Hippocampal formation (tissue), 2 donors: ENCODE data around the gene KCNAB2.

Experiments used
- DNase-seq, 2 donors: peaks; one replicate each; lab custom pipeline; 2025; lab: John Stamatoyannopoulos, UW

Gene KCNAB2

DNA sequence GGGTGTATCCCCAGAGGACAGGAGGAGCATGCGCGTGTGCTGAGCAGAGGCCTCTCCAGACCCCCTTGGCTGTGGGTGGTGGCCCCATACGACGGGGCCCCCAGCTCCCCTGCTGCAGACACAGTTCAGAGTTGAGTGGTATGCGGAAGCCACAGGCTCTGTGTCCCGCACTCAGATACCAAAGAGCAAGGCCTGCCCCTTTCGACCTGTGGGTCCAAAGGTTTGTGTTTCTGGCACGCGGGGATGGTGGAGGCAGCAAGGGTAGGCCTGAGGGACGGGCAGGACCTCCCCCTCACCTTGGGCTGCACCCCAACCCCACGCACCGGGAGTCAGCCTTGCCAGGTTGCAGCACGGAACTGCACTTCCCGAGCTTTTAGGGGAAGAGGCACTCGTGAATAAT, at the start of gene KCNAB2:
Gene KCNAB2, plus strand, starts transcription at position 328 of the 400 bp plus-strand sequence. CDS start 5,649 bp downstream, outside the sequence.
- DNase-seq, result no peak

DNA sequence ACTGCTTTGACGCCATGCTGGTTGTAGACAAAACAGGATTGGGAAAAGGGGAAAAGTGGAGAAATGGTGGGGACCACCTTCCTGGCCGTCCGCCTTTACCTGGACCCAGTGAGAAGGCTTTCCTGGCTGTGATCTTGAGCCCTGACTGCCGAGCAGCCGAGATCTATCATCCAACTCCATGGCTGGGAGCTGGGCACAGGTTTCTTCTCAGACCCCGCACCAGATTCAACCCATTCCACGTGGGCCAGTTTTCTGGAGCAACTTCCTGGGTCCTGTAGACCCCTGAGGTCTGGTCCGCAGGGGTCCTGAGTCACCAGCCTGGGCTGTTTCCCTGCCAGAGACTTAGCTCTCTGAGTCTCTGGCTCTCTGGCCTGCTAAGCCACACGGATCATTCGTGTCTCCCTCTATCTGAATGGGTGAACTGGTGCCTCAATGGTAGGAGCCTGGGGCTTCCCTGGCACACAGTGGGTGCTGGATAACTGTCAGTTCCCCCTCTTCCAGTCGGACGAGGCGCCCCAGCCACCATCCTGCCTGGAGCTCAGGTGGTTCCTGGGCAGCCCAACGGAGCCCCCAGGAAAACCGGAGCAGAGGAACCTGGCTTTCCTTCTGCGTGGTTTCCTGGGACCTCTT, 48.9 kb upstream of the KCNAB2 start:
- no peak for DNase-seq

DNA sequence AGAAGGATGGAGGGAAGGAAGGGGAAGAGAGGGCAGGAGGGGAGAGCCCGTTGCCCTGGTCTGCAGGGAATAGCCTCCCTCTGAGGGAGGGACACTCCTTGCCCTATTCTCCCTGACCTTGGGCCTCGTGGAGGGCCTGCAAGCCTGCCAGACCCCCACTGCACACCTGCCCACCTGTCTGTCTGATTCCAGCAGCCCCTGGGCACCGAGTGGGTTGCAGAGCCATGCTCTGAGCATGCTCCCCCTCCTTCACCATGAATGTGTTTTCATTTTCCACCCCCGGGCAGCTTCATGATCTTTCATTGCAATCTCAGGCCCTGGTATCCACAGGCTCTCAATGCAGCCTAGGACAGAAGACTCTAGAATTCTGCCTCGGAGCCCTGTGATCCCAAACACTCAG, 48.4 kb upstream of the KCNAB2 start:
- no peak for DNase-seq

DNA sequence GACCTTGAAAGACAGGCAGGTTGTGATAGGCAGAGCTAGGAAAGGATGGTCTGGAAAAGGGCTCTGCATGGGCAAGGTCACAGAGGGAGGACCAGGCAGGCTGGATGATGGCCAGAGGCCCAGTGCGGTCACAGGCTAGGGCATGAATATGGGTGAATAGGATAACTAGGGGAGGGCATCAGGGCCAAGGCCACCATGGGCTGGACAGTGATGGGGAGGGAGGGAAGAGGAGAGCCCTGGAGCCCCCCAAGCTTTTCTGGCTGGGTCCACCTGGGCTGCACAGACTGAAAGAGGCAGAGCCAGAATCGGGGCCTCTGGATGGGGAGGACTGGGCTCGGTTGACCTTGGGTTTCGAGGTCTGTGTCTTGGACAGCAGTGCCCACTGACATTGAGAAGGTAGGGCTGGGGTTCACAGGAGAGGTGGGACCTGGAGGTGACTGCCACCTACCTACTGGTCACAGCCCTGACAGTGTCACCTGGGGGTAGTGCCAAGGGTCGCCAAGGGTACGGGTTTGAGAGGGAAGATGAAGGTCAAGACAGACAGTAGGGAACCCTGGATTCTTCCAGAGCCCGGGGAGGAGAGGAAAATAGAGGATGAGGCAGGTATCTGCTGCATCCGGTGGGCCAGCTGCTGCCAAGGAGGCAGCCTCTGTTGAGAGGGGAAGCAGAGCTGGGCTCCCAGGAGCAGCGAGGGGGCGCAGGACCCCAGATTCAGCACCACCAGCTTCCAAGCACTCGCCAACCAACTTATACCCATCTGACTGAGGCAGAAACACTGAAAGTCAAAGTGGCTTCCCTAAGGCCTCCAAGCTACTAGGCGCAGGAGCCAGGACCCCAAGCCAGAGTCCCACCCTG, 47.4 kb upstream of the KCNAB2 start:
- no peak for DNase-seq

DNA sequence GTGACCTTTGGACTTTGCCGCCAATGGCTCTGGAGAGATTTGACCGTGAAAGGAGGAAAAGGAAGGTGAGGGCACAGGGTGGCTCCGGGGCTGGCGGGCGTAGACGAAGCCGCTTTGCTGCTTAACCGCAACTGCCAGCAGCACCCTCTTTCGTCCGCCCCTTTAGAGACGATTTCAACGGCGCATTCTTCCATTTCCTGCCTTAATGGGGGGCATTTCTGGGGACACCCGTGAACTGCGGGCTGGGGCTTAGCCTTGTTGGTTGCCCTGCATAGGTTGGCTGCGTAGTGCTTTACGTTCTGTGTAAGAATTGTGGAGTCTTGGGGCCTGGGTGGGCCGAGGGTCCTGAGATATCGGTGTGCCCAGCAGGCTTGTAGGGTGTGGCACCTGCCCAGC, 46.8 kb upstream of the KCNAB2 start:
- DNase-seq, result no peak

DNA sequence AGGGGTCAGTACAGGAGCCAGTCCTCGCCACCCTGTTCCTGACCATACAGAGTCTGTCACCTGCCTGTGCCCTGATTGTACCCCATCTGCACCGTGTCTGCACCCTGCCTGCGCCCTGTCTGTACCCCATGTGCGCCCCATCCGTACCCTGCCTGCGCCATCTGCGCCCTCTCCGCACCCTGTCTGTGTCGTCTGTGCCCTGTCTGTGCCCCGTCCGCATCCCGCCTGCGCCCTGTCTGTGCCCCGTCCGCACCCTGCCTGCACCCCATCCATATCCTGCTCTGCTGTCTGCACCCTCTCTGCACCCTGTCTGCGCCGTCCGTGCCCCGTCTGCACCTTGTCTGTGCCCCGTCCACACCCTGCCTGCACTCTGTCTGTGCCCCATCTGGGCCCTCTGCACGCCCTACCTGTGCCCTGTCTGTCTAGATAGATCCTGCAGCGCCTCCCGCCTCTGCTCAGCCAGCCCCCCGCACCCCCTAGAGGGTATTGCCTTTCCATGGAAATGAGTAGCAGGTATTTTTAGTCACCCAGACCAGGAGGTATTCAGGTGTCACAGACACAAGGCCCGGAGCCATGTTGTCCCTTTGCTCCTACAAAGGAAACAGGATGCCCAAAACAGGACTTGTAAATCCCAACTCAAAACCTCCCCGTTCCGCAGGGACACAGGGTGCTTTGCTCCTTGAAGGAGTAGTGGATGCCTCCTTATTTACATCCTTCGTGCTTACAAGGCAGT, 45.8 kb upstream of the KCNAB2 start:
- DNase-seq, result no peak

DNA sequence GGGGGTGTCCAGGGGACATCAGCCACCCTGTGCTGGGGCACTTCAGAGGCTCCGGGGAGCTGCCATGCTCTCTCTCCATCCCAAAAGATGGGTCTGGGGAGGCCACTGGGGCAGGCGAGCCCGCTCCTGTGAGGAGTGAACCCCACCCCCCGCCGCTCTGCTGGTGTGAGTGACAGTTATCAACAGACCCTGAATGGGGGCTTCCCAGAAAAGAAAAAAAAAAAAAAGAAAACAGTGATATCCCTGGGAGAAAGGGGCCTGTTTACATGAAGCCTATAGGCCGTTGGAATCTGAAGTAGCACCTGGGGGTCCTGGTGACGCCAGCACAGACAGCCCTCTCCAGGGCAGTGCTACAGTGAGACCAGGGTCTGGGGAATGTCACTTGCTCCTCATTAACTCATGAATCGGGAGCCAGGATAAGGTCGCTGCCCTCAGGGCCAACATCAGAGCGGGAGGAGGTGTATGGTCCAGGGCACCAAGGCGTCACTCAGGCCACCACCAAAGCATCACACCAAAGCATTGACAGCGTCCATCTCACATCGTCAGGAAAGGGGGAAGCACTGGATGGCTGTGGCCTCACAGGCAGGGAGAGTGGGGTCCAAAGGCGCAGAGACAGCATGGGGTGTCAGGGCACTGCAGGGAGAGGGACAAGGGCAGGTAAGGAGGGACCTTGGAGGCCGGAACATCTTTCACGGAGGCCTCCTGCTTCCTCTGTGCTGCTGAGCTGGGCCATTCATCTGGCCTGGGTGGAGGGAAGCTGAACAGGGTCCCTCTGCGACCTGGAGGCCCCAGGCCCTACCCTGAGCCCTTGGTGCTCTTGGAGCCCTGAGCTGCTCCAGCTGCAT, 45.0 kb upstream of the KCNAB2 start:
- DNase-seq, result no peak

DNA sequence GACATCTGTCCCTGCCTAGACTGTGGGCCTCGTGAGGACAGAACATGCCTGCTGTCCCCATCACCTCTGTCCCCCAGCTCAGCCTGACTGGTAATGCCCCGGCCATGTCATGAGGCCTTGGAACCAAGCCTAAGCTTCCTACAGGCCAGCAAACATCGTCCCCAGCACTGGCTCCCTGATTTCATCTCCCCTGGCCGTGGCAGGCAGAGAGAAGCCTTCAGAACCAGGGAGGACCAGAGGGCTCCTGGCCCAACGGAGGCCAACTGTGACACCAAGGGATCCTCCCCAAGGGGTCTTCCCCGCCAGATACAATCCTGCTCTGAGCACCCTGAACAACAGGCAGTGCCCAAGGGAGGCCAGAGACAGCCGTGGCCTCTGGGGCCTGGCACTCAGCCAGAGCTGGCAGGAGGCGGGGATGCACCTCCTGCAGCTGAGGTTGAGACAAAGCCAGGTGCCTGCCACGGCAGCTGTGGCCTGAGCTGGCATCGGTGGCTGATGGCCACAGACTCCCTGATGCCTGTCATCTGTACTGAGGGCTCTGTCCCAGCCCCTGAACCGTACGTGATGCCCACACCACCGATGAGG, 43.6 kb upstream of the KCNAB2 start:
- no peak for DNase-seq

DNA sequence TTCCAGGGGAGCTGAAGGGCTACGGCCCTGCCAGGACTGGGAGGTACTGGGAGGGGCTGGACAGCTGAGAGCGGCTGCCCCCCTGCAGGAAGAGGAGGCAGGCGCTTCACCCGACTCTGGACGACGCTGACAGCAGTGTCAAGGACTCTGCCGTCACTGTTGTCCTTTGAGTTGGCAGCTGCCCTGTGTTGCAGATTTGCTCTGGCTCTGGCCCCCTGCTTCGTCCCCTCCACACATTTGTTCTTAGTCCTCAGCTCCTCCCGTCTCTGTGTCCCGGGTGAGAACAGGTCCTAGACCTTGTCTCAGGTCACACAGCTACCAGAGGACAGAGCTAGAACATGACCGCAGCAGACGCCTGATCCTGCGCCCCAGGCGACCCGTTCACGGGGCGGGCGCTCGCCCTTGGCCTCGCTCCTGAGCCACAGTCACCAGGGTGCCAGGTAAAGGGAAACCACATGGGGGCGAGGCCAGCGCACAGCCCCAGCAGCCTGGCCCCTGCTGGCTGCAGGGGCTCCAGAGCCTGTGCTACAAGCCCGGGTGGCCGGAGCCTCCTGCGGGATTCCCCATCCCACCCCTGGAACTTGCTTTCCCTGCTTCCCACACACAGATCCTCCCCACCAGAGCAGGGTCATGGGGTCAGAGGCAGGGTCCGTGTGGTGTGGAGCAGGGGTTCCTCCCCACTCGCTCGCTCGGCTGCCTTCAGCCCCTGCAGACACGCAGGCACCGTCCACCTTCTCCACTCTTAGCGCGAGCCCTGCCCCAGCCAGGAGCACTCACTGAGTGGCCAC, 42.8 kb upstream of the KCNAB2 start:
- DNase-seq, result no peak

DNA sequence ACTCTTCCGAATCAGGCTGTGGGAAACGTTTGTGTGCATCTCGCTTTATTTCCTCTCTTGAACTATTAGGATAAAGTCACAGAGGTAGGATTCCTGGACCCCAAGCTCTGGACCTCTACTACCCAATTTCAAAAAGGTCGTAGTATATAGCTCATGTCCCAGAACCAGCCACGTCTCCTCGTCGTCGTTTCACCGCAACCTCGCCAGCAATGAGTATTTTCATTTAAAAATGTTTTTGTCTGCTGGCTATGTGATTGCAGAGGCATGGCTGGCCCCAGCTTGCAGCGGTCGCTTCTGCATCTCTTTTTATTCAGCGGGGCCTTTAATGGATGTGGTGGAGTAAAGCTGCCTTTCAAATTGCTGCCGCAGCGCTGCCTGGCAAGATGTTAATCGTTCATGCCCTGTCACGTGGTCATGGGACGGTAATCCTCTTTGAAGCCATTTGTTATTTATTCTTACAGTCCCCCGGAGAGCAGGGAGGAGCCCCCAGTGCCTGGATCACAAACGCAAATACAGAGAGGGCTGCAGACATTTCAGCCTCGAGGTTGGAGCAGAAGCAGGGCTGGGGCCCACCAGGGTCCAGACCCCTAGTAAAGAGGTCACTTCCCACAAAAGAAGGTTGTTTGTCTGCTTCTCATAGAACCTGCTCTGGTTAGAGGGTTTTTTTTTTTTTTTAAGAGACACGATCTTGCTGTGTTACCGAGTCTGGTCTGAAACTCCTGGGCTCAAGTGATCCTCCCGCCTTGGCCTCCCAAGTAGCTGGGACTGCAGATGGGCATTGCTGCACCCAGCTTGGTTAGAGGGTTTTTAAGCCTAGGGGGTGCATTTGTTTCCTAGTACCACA, 41.9 kb upstream of the KCNAB2 start:
- DNase-seq, result no peak

DNA sequence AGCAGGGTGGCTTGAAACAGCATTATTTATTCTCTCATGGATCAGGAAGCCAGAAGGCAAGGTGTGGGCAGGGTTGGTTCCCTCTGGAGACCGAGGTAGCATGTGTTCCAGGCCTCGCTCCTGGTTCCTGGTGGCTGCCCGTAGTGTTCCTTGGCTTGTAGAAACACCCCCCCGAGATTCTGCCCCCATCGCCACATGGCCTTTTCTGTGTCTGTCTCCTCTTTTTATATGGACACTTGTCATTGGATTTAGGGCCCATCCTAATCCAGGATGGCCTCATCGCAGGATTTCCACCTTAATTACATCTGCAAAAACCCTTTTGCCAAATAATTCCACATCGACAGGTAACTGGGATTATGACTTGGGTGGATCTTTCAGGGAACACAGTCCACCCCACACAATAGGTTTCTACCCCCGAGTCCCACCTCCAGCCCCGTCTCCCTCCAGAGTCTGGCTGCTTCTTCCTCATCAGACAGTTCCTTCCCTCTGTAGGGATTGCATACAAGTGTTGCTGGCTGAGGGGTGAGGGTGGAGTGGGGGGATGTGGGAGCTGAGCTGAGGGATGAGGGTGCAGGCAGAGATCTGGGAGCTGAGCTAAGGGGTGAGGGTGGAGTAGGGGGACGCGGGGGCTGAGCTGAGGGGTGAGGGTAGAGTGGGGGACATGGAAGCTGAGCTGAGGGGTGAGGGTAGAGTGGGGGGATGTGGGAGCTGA, 41.1 kb upstream of the KCNAB2 start:
- no peak for DNase-seq

DNA sequence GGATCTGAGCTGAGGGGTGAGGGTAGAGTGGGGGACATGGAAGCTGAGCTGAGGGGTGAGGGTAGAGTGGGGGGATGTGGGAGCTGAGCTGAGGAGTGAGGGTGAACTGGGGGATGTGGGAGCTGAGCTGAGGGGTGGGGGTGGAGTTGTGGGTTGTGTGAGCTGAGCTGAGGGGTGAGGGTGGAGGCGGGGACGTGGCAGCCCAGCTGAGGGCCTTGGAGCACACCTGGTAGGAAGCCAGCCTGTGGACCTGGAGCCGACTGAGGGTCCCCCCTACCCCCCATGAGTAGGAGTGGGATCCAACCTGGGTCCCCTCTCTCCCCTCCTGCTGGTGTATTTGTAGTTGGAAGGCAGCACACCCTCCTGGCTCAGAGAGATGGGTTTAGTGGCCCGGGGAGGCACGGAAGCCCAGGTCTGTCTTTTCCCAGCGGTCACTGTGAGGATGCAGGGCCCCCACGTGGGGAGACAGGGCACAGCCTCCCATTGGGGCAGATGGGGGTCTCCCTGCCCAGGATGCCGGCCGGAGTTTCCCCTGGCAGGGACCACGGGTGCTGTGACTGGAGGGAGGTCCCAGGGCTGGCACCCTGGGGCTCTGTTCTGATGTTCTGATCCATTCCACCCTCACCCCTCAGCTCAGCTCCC, 40.3 kb upstream of the KCNAB2 start:
- DNase-seq, result no peak

DNA sequence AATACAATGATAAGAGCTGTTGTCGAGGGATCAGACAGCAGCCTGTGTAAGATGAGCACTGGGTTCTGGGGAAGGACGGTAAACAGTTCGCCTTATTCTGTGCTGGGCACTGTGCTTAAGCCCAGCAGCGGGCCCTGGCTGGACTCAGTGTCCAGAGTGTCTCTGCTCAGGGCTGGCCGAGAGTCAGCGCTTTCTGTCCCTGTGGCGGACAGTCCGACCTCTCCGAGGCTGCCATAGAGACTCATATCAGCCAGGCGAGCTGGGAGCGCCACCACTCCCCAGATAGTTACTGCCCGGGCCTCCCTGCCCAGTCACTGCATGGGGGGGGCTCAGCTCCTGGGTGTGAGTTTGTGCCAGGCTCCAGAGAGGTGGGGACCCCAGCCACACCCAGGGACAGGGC, 38.8 kb upstream of the KCNAB2 start:
- DNase-seq, result no peak

DNA sequence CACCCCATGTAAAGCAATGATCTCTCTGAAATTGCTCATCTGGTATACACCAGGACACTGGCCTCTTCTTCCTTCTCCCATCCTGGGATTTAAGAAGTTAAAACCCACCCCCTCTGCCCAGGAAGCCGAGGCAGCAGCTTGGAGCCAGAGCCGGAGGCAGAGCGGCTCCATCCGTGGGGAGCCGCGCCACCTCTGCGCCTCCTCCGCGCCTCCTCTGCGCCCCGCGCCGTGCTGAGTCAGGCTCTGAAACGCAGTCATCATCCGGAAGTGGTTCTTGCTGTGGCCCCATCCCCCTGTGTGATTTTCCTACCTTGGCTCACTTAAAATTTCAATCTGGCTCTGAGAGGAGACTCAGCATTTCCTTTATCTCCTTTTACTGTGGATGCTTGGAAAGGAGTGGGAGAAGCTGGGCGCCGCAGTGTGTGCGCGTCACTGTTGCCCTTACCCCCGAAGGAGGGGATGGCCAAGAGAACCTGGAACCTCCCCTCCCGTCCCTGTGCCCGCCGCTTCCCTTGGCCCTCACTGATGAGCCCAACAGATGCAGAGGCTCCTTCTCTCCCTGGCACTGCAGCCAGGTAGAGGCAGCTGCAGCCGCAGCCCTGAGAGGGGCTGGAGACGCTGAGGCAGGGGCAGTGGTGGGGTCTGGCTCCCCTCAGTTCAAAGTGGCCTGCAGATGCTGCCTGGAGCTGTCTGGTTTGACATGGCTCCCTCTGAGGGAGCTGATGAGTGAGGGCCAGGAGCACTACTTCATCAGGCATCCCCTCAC, 38.2 kb upstream of the KCNAB2 start:
- no peak for DNase-seq

DNA sequence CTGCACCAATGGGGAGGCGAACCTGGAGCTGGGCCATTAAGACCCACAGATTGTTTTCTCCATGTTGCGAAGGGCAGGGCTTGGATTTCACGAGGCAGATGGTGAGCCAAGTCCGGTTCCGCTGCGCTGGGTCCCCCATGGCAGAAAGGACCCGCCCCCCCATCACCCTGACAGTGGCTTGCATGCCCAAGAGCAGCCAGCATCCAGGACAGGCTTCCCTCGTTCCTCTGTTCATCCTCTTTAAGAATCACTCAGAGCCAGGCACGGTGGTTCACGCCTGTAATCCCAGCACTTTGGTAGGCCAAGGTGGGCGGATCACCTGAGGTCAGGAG, 37.6 kb upstream of the KCNAB2 start:
- DNase-seq, result no peak

DNA sequence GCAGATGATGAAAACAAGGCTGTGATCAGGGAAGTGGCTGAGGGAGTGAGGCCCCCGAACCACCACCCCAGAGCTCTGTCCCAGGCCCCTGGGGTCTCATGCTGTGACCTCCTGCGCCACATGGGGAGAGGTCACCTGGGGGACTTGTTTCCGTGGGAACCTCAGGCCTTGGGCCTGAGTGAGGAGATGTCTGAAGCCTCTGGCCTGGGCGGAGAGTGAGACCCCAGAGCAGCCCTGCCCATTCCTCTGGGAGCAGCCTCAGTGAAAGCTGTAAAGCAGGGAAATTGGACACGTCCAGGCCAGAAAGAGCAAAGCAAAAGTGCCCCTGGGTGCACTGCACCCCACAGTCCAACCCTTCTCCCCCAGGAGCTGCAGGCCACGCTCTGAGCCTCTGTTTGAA, 37.0 kb upstream of the KCNAB2 start:
- DNase-seq, result no peak

DNA sequence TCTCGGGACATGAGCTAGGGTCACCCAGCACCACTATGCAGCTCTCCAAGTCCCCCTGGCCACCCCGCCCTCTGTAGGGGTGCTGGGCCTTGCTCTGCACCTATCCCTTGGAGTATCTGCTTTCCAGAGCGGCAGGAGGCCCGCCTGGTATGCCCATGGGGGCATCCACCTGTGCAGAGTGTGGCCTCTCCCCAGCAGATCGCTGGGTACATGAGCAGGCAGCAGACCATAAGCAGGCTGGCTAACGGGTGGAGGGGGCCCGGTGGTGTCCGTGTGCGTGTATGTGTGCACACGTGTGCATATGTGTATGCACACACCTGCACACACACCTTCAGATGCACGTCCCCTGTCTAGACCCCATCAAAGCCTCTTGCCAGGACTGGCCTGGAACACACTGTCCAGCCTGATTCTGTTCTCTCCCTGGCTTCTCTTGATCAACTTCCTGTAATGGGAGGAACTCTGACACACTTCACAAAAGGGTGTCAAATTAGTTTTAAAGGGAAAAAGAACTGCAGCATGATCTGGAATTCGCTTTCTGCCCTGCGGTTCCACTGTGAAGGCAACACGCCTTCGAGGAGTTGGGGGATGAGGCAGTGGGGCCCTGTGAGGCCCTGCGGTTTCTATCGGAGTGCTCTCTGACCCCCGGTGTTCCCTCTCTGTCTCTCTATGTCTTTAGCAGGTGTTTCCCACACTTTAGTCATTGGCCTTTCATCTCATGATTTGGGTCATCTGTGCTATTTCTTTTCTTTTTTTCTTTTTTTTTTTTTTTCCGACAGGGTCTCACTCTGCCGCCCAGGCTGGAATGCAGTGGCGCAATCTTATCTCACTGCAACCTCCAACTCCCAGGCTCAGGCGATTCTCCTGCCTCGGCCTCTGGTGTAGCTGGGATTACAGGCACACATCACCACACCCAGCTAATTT, 36.3 kb upstream of the KCNAB2 start:
- no peak for DNase-seq
